GM19438 (cell line): ENCODE measurements around the gene WNK2.

Source experiments
- ATAC-seq: cut with Tn5 transposase; IDR thresholded peaks from one replicate; pipeline ENCODE4 v1.9.1; 2021; ENCODE audit warnings: low read depth; ENCODE audit not compliant: unreplicated experiment

WNK2 gene

DNA sequence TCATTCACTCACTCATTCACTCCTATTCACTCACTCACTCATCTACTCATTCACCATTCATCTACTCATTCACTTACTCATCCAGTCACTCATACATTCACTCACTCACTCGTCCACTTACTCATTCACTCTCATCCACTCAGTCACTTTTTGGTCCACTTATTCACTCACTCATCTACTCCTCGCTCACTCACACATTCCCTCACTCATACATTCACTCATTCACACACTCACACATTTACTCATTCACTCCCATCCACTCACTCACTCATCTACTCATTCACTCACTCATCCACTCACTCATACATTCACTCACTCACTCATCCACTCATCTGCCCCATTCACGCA, 27.7 kb downstream of the WNK2 start:
- no peak for ATAC-seq

DNA sequence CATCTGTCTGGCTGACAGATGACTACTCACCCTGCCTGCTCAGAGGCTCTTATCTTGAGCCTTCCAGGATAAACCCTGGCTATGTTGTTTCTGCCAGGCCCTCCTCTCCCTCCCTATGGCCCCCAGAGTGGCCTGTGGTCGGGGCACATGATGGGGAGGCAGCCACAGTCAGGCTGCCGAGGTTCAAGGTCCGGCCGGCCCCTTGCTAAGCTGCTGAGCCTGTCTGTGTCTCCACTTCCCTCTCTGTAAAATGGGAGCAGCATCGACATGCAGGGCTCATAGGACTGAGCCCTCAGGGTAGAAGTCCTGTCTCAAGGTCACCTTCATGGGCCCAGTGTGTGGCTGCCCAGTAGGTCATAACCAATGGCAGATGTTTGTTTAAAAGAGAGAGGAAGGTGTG, 28.5 kb downstream of the WNK2 start:
- no peak for ATAC-seq

DNA sequence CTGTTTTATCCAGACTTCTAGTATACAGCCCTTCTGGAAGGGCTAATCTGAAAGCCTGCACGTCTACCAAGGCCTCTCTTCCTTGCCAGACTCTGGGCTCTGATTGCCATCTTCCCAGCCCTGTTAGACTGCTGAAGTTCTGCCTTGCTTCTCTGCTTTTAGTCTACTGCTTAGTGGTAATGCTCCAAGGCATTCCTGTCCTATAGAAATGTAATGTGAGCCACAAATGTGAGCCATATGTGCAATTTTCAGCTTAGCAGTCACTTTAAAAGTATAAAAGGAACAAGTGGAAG, 32.1 kb downstream of the WNK2 start:
- ATAC-seq = no peak

DNA sequence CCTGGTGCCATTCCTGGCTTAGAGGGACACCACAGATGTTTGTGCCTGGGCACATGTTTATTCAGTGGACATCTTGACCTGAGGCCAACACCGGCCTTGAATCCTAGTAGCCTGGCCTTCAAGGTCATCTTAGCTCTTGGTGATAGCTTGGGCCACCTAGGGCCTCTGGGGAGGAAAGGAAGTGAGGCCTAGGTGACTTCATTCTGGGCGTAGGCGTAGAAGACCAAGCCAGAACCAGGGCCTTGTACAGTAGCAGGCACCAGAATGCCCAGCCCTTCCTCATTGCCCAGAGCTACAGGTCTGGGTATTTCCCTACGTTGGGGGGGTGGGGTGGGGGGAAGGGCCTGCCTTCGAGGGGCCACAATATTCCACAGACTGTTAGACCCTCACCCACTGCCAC, 33.8 kb downstream of the WNK2 start:
- no peak for ATAC-seq

DNA sequence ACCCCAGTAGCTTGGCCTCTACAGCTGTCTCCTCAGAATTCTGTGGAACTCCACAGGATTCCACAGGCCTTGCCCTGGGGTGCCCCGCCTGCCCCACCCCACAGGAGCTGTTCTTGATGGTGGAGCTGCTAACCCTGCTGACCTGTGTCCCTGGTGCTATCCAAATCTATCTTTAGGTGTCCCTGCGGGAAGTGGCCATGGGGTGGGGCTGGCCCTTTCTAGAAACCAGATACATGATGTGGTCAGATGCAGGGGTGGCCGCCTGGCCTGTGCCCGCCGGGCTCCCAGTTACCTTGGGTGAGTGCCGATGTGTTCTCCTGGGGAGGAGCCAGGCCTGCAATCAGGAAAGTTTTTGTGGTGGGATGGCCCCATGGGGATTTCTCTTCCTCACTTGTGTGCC, 34.2 kb downstream of the WNK2 start:
- no peak for ATAC-seq

DNA sequence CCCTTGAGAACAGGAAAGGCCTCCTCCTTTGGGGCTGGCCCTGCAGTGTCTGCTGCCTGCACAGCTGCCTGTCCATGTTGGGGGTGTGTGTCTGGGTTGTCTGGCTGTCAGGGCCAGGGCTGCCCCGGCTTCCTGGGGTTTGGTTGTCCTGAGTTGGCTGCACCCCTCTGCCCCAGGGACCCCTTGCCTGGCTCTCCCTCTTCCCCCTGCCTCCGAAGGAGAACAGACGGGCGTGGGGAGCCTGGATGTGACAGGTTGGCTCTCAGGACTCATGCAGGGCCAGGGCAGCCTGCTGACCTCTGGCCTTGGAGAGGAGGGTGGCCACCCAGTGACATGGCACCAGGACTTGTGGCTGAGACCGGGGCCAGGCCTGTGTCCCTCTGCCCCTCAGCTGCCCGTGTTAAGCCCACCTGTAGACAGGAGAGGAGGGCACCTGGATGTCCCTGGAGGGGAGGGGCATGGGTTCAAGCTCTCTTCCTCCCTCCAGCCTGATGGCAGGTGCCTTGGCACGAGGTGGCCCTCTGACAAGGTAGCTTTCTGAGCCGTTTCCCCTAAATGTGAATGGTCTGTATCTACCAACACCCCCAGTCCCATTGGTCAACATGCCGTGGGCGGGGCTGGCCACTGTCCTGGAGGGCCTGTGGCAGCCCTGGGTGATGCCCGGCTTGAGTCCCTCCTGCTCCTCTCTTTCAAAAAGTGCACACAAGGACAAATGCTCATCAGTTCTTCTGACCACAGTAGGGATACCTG, 34.9 kb downstream of the WNK2 start:
- ATAC-seq = no peak

DNA sequence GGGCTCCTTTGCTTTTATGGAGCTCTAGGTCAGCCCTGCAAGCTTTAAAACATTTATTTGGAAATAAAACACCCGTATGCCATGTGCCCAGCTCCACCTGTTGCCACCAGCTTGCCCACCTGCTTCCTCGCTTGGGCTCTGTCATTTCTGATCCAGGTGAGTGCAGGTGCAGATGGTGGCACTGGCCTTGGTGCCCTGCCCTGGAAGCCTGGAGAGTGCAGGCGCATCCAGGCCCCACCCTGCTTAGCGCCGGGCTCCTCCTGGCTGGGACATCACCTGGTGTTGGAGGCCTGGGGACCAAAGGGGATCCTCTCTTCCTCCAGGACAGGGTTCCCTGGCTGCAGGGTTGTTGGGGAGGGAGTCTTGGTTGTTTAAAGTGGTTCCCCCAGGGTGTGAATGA, 35.8 kb downstream of the WNK2 start:
- no peak for ATAC-seq

DNA sequence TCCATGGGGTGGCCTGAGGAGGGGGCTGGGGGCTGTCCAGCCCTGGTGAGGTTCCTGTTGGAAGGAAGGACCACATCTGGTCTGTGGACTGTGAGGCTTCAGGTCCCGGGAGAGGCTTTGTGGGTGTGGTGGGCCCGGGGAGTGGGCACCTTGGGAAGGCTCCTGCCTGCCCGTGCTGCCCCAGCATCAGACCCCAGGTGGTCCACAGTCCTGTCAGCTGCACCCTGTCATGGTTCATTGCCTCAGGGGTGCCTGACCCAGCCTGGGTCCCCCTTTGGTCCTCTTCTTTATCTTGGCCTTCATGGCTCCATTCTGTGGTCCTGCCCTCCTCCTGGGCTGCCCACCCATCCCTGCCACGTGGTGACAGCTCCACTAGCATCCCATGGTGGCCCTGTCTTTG, 36.7 kb downstream of the WNK2 start:
- ATAC-seq = no peak

DNA sequence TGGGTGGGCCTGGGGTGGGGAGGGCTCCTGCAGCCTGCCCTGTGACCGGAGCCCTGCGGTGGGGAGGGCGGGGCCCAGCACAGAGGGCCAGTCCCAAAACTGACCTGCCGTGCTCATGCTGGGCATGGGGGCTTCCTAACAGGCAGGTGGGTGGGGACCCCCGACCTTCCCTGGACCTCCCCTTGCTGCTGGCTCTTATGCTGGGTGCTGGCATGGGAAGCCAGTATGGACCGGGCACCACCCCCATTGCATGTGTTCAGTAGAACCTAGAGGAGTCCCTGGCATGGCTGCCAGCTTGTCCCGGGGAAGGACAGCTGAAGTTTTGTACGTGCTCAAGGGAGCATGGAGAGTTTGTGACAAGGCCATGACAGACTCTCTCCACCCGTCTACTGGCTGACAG, 37.1 kb downstream of the WNK2 start:
- ATAC-seq = no peak

DNA sequence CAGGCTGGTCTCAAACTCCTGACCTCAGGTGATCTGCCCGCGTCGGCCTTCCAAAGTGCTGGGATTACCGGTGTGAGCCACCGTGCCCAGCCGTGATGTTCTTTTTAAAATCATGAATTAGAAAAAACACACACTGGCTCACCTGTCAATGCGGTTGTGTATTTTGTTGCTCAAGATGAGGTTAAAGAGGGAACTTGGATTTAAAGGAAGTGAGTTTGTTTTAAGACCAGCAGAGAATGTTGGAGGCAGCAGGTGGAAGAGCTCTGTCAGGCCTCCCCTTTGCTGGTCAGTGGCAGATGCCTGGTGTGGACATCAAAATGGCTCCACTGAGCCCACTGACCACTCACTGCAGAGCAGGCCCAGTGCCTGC, 38.9 kb downstream of the WNK2 start:
- no peak for ATAC-seq

DNA sequence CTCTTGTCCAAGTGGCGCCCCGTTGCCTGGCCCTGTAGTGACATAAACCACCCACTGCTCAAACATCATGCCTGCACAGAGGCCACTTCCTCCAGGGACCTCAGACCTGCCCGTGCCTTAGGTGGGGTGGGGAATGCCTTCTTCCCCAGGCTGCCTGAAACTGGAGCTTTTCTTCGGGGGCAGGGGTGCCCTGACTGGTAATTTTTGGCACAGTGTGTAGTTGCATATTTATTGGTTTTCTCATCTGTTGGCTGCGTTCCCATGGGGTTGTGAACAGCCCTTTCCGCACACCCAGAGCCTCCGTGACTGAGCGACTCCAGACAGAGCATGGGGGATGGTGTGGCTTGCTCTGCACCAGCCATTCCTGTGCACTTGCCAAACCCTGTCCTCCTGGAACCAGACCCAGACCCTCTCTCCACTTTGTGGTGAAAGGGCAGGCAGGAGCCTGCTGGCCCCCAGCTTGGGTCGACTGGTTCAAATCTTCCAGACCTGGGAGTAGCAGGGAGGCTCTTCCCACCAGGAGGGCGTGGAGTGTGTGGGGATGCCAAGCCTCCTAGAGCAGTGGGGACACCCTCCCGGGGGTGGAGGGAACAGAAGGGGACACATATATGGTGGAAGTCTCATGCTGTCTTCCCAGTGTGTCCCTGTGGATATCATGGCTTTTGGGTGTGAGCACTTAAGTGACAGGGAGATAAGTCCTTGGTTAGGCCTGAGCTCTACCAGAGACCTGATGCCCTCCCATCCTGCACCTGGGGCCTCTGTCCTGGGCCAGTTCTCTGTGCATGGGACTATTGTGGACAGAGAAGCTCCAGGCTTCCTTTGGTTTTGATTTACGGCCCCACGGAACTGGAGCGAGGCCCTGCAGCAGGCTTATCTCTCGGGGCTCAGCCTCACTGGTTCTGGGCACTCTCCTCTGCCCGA, 39.6 kb downstream of the WNK2 start:
- no peak for ATAC-seq

DNA sequence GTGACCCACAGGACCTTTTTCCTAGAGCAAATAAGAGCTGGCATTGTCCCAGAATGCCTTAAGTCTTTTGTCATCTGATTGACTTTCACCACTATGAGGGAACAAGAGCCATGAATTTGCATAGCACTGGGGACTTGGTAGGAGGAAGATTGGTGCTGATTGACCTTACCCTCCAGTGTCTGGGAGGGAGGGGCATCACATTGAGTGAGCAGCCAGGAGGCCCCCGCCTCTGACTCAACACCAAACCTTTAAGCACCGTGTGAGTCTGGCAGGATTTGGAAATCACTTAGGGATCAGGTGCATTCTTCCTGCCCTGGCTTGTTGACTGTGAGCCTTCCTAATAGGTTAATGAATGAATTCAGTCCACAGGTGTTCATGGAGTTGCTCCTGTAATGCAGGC, 40.7 kb downstream of the WNK2 start:
- no peak for ATAC-seq

DNA sequence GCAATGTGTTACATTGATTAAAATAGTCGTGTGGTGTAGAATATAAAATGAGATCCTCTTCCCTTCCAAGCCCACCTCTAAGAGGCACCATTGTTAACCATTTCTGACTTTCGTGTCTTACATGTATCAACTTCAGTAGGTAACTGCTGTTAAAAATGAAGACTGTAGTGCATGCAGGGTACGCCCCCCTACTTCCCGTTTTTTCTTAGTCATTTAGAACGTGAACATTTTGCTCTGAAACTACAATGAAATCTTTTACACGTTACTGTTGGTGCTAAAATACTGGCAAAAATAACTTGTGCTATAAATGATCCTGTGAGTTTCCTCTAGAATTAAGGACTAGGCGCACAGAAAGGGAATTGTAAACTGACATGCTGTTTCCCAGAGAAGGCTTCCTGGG, 41.5 kb downstream of the WNK2 start:
- ATAC-seq = no peak

DNA sequence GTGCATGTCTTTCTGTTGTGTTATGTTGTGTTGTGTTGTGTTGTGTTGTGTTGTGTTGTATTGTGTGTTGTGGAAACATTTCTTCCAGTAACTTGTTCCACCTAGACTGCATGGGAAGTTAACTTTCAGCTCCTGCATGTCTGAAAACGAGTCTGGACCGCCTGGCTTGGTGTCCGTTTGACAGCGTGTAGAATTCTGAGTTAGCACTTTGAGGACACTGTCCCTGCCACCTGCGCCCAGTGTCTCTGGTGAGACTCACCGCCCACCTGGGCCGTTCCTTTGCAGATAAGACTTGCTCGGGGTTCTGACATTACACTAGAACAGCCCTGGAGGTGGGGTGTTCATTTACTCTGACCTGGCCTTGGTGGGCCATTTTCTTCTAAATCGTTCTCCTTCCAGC, 42.0 kb downstream of the WNK2 start:
- ATAC-seq = no peak

DNA sequence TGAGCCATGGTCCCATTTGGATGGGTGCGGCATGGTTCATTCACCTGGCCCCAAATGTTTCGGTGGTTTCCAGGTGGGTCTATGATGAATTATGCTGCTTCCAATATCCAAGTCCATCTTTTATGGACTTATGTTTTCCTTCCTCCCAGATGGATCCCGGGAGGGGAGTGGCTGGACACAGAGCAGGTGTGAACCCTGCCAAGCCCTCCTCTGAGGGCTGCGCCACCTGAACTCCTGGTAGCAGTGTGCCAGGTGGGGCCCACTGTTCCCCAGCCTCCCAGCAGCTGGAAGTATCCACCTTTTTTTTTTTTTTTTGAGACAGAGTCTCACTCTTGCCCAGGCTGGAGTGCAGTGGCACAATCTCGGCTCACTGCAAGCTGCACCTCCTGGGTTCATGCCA, 42.9 kb downstream of the WNK2 start:
- no peak for ATAC-seq

DNA sequence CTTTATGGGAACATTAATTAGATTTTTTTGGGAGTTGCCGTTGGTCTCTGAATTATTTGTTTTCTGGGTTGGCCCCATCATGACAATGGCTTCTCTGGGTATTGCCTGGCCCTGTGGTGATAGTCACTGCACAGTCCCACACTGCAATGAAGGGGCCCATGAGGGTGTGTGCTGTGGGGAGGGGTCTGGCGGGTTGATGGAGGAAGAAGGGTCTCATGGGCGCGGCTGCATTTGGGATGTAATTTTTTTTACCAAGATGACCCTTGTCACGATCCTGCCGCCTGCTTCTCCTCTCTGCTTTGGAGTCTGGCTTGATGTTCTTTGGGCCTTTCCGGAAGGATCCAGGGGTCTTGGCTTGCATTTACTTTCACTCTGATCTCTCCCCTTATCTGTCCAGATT, 44.1 kb downstream of the WNK2 start:
- ATAC-seq = no peak

DNA sequence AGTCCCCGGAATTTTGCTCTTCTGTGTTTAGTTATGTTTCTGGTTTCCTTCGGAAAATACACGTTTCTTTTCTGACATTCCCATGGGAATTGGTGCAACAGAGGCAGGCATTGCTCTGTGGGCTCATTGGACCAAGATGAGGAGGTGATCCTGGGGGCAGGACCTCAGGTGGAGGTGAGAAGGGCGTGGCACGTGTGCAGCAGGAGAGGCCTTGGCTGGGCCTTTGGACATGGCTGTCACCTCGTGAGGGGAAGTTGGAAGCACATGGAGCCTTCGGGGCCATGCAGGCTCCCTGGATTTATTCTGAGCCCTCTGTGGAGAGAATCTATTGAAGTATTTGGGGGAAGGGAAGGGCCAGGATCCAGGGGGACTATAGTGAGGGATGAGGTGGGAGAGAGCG, 44.5 kb downstream of the WNK2 start:
- ATAC-seq = no peak

DNA sequence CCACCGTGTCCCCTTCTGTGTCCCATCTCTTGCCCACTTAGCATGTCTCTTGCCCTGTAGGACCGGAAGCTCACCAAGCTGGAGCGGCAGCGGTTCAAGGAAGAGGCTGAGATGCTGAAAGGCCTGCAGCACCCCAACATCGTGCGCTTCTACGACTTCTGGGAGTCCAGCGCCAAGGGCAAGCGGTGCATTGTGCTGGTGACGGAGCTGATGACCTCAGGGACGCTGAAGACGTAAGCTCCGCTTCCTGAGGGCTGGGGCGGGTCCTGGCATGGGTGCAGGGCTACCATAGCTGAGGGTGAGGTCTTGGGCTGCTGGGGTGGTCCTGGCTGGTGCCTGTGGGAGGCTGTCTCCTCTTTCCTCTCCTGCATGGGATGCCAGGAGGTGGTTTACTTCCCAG, 45.7 kb downstream of the WNK2 start:
- ATAC-seq = no peak

DNA sequence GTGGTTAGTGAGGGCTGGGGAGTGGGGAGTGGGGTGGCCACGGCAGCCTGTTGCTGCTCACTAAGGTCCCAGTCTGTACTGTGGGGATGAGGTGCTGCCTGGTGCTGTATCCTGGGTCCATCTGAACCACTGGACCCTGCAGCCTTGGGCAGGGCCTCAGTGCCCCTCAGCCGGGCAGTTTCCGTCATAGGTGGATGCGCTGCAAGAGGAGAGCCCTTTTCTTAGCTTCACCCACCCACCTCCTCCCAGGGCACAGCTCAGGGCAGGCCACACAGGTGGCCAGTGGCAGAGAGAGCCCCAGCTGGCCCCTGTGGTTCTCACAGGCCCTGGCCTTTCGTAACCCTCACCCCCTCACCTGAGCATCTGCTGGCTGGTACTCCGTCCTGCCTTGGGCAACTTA, 46.2 kb downstream of the WNK2 start:
- ATAC-seq = no peak

DNA sequence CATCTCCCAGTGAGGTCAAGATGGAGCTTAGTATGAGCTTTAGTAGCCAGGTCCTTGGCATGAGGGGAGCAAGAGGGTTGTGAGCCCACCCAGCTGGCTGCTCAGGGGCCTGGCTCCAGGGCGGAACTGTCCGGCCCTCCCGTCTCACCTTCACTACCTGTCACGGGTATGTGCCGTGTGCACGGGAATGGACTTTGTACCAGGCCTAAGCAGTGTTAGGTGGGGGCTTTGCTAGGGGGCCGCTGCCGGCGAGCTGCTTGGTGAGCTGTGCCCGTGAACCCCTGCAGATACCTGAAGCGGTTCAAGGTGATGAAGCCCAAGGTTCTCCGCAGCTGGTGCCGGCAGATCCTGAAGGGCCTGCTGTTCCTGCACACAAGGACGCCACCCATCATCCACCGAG, 46.7 kb downstream of the WNK2 start:
- no peak for ATAC-seq

DNA sequence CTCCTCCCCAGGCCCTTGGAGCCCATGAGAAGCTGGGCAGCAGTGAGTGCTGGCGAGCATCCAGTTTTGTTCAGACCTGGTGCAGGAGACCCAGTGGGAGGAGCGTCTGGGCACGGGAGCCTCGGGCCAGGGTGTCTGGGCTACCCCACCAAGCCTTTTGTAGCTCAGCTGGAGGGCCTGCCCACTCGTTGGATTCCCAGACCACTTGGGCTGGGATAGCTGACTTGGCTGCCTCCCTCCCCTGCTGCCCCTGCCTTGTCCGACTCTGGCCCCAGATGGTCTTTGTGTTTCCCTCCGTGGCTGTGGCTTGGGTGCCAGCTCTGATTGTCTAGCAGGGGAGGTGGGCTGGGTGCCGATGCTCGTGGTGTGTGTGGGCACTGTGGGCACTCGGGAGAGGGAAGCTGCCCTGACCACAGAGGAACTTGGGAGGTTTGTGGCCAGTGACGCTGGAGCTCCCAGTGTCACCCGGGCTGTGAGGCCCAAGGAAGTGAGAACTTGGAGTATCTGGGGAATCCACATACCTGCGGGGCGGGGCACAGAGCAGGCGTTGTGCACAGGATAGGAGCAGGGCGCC, 47.3 kb downstream of the WNK2 start:
- ATAC-seq = no peak

DNA sequence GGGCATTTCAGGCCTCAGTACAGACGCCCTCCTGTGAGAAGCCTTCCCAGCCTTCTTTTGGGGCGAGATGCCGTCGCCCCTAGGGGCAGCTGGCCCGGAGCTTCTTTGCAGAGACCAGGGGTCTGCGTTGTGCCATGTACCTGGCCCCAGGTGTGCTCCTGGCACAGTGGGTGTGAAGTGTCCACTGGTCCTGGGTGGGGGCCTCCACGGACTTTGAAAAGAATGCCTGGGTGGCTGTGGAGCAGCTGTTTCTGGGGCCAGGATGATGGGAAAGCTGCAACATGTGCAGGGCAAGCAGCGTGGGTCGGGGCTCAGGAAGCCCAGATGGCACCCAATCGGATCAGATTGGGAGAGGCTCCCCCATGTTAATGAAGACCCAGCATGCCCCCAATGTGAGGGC, 47.8 kb downstream of the WNK2 start:
- ATAC-seq = no peak
